ENCODE measurements around the gene FTO.

FTO gene

DNA sequence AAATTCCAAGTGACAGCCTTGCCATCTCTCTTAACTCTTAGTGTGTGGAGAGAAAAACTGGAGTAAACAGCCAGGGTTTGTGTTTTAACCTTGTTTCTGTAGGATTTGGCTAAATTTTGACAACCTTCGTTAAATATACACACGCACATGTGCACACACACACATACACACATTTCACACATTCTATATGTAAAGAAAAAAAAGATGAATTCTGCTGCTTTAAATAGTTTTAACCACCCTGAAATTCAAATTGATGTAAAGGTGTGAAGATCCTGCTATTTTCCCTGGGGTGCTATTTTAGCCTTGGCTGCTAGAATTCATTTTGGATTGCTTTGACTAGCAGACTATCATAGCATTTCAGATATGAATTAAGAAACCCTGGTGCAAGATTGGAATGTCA lies 191.9 kb downstream of the FTO start:
- no peak for DNase-seq (ENCODE audit: low read depth in 1 of 2, low spot score in 1 of 2)
- in situ Hi-C loops (cut with HindIII; ENCODE audit: low pct_unique_long_range_greater_than_20kb, low sequenced_read_pairs): no loop called here
- no peak for TF ChIP-seq JUND (IDR thresholded peaks at IDR 0.05; ENCODE audit: low read depth)

DNA sequence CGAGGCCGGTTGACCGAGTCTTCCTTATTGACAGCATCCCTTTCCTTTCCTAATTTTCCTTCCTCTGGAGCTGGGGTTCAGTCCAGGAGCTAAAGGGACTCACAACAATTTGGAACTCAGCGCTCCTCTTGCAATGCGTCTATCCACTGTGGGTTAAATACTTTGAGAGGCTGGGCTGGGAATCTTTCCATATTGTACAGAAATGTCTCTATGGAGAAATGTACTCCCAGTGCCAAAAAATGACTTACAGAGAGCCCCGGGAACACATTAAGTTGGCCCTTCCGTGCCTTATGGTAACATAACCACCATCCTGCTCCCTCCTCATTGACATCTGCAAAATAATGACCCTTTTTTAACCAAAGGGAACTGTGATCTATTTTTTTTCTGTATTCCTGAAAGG lies 192.8 kb downstream of the FTO start:
- no peak for DNase-seq (ENCODE audit: low read depth in 1 of 2, low spot score in 1 of 2)
- in situ Hi-C loops (cut with HindIII; ENCODE audit: low pct_unique_long_range_greater_than_20kb, low sequenced_read_pairs): no loop called here
- TF ChIP-seq JUND (IDR thresholded peaks at IDR 0.05; ENCODE audit: low read depth): no peak

DNA sequence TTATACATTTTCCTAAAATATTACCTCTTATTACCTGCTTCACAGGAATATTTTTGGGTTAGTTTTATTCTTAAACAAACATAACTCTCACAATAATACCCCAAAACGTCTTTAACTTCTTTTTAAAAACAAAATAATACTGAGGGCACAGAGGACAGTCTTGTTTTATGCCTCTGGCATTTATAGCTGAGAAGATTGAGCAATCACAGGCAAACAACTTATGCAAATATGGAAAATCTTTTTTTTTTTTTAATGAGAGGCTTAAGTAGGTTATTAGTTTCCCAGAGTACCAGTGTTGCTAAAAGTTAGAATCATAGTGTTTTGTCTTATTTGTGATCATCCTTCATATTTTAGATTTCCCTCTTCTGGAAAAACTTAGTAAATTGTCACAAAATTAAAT lies 195.0 kb downstream of the FTO start:
- DNase-seq (ENCODE audit: low read depth in 1 of 2, low spot score in 1 of 2): peak in 1 of 2 experiments; percentile 29
- TF ChIP-seq JUND (IDR thresholded peaks at IDR 0.05; ENCODE audit: low read depth): no peak
- in situ Hi-C loops (cut with HindIII; ENCODE audit: low pct_unique_long_range_greater_than_20kb, low sequenced_read_pairs): no loop called here

DNA sequence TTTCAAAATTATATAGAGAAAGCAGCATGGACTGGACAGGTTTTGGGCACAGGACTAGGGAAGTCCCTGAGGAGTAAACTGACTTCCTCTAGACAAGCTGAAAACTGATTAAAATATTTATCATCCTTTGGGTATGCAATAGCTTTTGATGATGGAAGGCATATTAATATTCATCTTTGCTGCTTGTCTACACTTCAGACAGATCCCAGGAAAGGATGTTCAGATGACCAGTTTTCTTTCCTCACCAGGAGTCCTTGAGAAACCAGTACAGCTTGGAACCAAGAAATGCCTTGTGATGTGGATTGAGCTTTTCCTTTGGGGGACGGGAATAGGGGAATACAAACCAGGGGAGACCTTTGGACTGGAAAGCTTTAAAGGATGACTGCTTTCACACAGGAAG lies 195.5 kb downstream of the FTO start:
- DNase-seq (ENCODE audit: low read depth in 1 of 2, low spot score in 1 of 2): no peak
- TF ChIP-seq JUND (IDR thresholded peaks at IDR 0.05; ENCODE audit: low read depth): no peak
- in situ Hi-C loops (cut with HindIII; ENCODE audit: low pct_unique_long_range_greater_than_20kb, low sequenced_read_pairs): no loop called here

DNA sequence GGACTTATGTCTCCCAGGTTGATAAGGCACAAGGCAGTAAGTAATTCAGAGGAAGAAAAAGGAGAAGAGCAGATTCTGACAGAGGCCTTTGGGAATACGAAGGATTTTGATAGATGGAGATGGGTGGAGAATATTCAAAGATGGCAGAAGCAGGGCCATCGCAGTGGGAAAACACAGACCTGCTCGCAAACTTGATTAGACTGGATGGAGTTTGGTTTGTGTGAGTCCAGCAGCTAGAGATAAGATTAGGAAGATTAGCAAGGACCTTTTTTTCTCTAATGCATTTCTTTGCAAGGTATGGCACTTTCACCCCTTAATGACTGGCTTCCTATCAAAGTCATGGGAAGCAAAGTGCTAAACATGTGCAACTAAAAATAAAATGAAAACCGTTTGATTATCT lies 196.7 kb downstream of the FTO start:
- no peak for DNase-seq (ENCODE audit: low read depth in 1 of 2, low spot score in 1 of 2)
- no peak for TF ChIP-seq JUND (IDR thresholded peaks at IDR 0.05; ENCODE audit: low read depth)
- in situ Hi-C loops (cut with HindIII; ENCODE audit: low pct_unique_long_range_greater_than_20kb, low sequenced_read_pairs): no loop called here

DNA sequence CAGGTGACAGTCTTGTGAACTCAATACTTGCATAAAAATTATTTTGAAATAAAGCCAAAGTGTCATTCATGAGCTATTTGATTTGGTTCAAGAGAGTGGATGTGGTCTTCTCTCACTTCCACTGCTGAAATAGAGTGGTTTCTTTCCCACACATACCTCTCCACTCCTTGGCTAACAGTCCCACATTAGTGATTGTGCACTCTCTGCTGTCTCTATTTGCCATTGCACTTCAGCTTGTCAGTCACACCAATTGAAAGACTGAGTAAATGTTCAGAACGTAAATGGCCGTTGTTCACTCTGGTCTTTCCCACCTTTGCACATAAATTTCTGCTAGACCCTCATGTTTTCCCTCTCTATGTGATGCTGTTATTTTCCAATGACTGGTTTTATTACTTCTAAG lies 197.5 kb downstream of the FTO start:
- in situ Hi-C loops (cut with HindIII; ENCODE audit: low pct_unique_long_range_greater_than_20kb, low sequenced_read_pairs): no loop called here
- DNase-seq (ENCODE audit: low read depth in 1 of 2, low spot score in 1 of 2): no peak
- TF ChIP-seq JUND (IDR thresholded peaks at IDR 0.05; ENCODE audit: low read depth): no peak

DNA sequence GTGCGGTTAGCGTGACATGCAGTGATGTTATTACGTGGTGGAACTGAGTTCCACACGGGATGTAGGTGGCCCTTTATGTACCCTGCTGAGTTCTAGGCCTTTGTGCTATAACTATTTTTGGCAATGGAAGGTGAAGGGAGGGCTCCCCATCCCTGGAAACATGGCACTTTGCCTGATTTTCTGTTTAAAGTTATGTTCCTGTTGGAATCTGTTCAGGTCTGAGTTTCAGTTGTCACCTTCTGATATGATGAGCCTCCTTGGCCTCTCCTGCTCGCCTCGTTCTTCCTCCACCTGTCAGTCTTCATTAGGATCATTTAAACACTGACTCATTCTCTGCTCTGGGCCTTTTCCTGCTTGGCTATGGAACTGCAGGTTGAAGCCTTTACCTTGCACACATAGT lies 200.6 kb downstream of the FTO start:
- no peak for DNase-seq (ENCODE audit: low read depth in 1 of 2, low spot score in 1 of 2)
- TF ChIP-seq JUND (IDR thresholded peaks at IDR 0.05; ENCODE audit: low read depth): no peak

GRCh38 chr16:53905028-53905427 lies 201.1 kb downstream of the FTO start:
- no peak for DNase-seq (ENCODE audit: low read depth in 1 of 2, low spot score in 1 of 2)
- in situ Hi-C loops (cut with HindIII; ENCODE audit: low pct_unique_long_range_greater_than_20kb, low sequenced_read_pairs): no loop called here
- no peak for TF ChIP-seq JUND (IDR thresholded peaks at IDR 0.05; ENCODE audit: low read depth)

More for the DNA sequence above, 200.6 kb downstream of the FTO start:
- in situ Hi-C loops (cut with HindIII; ENCODE audit: low pct_unique_long_range_greater_than_20kb, low sequenced_read_pairs): no loop called here

- TF ChIP-seq JUND (IDR thresholded peaks at IDR 0.05; ENCODE audit: low read depth): no peak
- in situ Hi-C loops (cut with HindIII; ENCODE audit: low pct_unique_long_range_greater_than_20kb, low sequenced_read_pairs): no loop called here
- DNase-seq (ENCODE audit: low read depth in 1 of 2, low spot score in 1 of 2): no peak
Observed at GRCh38 chr16:53908731-53909130, 204.8 kb downstream of the FTO start.

- in situ Hi-C loops (cut with HindIII; ENCODE audit: low pct_unique_long_range_greater_than_20kb, low sequenced_read_pairs): no loop called here
- TF ChIP-seq JUND (IDR thresholded peaks at IDR 0.05; ENCODE audit: low read depth): no peak
- DNase-seq (ENCODE audit: low read depth in 1 of 2, low spot score in 1 of 2): no peak
Observed at GRCh38 chr16:53910990-53911389, 207.0 kb downstream of the FTO start.

- in situ Hi-C loops (cut with HindIII; ENCODE audit: low pct_unique_long_range_greater_than_20kb, low sequenced_read_pairs): no loop called here
- DNase-seq (ENCODE audit: low read depth in 1 of 2, low spot score in 1 of 2): no peak
- TF ChIP-seq JUND (IDR thresholded peaks at IDR 0.05; ENCODE audit: low read depth): no peak
Observed at GRCh38 chr16:53911513-53911912, 207.6 kb downstream of the FTO start.

DNA sequence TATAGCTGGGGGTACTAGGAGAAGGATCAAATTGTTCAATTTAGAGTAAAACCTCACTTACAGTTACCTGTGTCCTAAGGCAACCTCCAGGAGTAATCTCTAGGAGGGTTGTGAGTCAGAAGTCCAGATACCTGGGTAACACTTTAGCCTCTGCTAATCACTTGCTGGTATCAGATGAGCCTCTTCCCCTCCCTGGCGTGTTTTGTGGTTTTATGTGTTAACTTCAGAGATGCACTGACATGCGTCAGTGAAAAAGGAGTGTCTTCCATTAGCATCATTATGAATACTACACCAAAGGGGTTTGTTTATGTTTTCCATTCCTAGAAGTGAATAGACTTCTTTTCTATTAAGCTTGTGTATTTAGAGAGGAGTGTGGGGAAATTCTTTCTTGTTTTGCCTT lies 208.2 kb downstream of the FTO start:
- no peak for TF ChIP-seq JUND (IDR thresholded peaks at IDR 0.05; ENCODE audit: low read depth)
- in situ Hi-C loops (cut with HindIII; ENCODE audit: low pct_unique_long_range_greater_than_20kb, low sequenced_read_pairs): no loop called here
- no peak for DNase-seq (ENCODE audit: low read depth in 1 of 2, low spot score in 1 of 2)

GRCh38 chr16:53913099-53913870 lies 209.3 kb downstream of the FTO start:
- TF ChIP-seq JUND (IDR thresholded peaks at IDR 0.05; ENCODE audit: low read depth): no peak
- DNase-seq (ENCODE audit: low read depth in 1 of 2, low spot score in 1 of 2): no peak
- in situ Hi-C loops (cut with HindIII; ENCODE audit: low pct_unique_long_range_greater_than_20kb, low sequenced_read_pairs): no loop called here

DNA sequence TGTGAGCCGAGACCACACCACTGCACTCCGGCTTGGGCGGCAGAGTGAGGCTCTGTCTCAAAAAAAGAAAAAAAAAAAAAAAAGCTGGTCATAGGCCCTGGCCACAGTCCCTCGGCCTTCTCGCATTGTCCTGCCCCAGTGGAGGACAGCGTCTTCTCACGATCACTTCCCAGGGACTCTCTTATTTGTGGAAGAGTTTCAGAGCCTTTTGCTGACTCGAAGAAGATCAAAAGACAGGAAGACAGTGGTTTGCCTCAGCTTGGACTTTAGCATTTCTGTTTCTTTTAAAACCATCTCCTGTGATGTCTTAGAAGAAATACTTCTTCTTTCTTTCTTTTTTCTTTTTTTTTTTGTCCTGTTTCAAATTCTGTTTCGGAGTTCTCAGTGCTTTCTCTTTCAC lies 210.0 kb downstream of the FTO start:
- in situ Hi-C loops (cut with HindIII; ENCODE audit: low pct_unique_long_range_greater_than_20kb, low sequenced_read_pairs): no loop called here
- TF ChIP-seq JUND (IDR thresholded peaks at IDR 0.05; ENCODE audit: low read depth): no peak
- DNase-seq (ENCODE audit: low read depth in 1 of 2, low spot score in 1 of 2): no peak

Measured in T47D (cell line).